Liver (tissue), 9 donors: ENCODE data around the gene LRRC10B. TPM values are rescaled to one million over a fixed set of nuclear protein-coding genes. Genes with fewer than 3 reads are reported as not detected.

Experiments used
- DNase-seq: peaks from one replicate; pipeline ENCODE4 v3.0.0-alpha.2; 2017; ENCODE audit warnings: low spot score
- H3K27ac ChIP-seq, 2 donors: one replicate each; pipeline ENCODE4 v1.7.0; 2013; ENCODE audit warnings: inconsistent platforms in 2 of 2, low read length in 2 of 2, control low read depth in 1 of 2, low read depth in 1 of 2, mild to moderate bottlenecking in 1 of 2
- H3K27me3 ChIP-seq, 4 donors: one replicate each; pipeline versions ENCODE4 v1.6.1 to v1.7.0; 2013; ENCODE audit warnings: low read length in 3 of 4, inconsistent platforms in 1 of 4, mild to moderate bottlenecking in 1 of 4, moderate library complexity in 1 of 4; ENCODE audit not compliant: control insufficient read depth in 4 of 4, insufficient read depth in 4 of 4
- H3K36me3 ChIP-seq, 4 donors: one replicate each; pipeline versions ENCODE4 v1.6.1 to v1.7.0; 2013; ENCODE audit warnings: low read length in 3 of 4, mild to moderate bottlenecking in 3 of 4, low read depth in 1 of 4, moderate library complexity in 1 of 4; ENCODE audit not compliant: control insufficient read depth in 4 of 4, insufficient read depth in 3 of 4
- H3K4me1 ChIP-seq, 4 donors: one replicate each; pipeline versions ENCODE4 v1.6.1 to v1.7.0; 2013; ENCODE audit warnings: low read length in 3 of 4, mild to moderate bottlenecking in 3 of 4, moderate library complexity in 1 of 4; ENCODE audit not compliant: control insufficient read depth in 4 of 4, insufficient read depth in 4 of 4
- H3K4me3 ChIP-seq, 3 donors: one replicate each; pipeline versions ENCODE4 v1.6.1 to v1.7.0; 2013; ENCODE audit warnings: low read length in 3 of 3, control low read depth in 1 of 3, low read depth in 1 of 3, mild to moderate bottlenecking in 1 of 3
- H3K9ac ChIP-seq, 2 donors: one replicate each; pipeline ENCODE4 v1.7.0; 2013; ENCODE audit warnings: low read length in 2 of 2, mild to moderate bottlenecking in 2 of 2, moderate library complexity in 2 of 2, control low read depth in 1 of 2, low read depth in 1 of 2
- H3K9me3 ChIP-seq, 4 donors: one replicate each; pipeline versions ENCODE4 v1.6.1 to v1.7.0; 2013; ENCODE audit warnings: low read length in 3 of 4; ENCODE audit not compliant: control insufficient read depth in 4 of 4
- CTCF ChIP-seq: fragments of 150-350 bp; IDR thresholded peaks from 2 replicates; pipeline ENCODE4 v1.5.1; 2017; ENCODE audit warnings: improper control_type of control experiment, low read depth, low read length; ENCODE audit not compliant: missing input control
- EGR1 ChIP-seq, 2 donors: IDR thresholded peaks; 2 replicates each; pipeline ENCODE4 v1.6.1; 2016 to 2018; ENCODE audit warnings: antibody characterized with exemption in 2 of 2, low read depth in 2 of 2
- FOXA1 ChIP-seq: IDR thresholded peaks from 2 replicates; pipeline ENCODE4 v1.6.1; 2016; ENCODE audit warnings: antibody characterized with exemption
- FOXA2 ChIP-seq: IDR thresholded peaks from 2 replicates; pipeline ENCODE4 v1.6.1; 2016; ENCODE audit warnings: antibody characterized with exemption
- GABPA ChIP-seq, 2 donors: IDR thresholded peaks in 1 of 2; conservative IDR thresholded peaks in 1 of 2; 2 replicates each; pipeline ENCODE4 v1.6.1; 2016; ENCODE audit warnings: antibody characterized with exemption in 2 of 2, mild to moderate bottlenecking in 1 of 2, moderate library complexity in 1 of 2
- HNF4A ChIP-seq, 2 donors: conservative IDR thresholded peaks; 2 replicates each; pipeline ENCODE4 v1.6.1; 2016; ENCODE audit warnings: antibody characterized with exemption in 2 of 2, mild to moderate bottlenecking in 2 of 2
- HNF4G ChIP-seq: IDR thresholded peaks from 2 replicates; pipeline ENCODE4 v1.6.1; 2016; ENCODE audit warnings: antibody characterized with exemption
- JUND ChIP-seq, 2 donors: IDR thresholded peaks; 2 replicates each; pipeline ENCODE4 v1.6.1; 2016; ENCODE audit warnings: antibody characterized with exemption in 2 of 2
- NR2F2 ChIP-seq: IDR thresholded peaks from 2 replicates; pipeline ENCODE4 v1.6.1; 2016; ENCODE audit warnings: antibody characterized with exemption
- RAD21 ChIP-seq, 2 donors: IDR thresholded peaks; 2 replicates each; pipeline ENCODE4 v1.6.1; 2016; ENCODE audit warnings: antibody characterized with exemption in 2 of 2, mild to moderate bottlenecking in 2 of 2
- REST ChIP-seq: IDR thresholded peaks from 2 replicates; pipeline ENCODE4 v1.6.1; 2016; ENCODE audit warnings: antibody characterized with exemption, mild to moderate bottlenecking
- RXRA ChIP-seq, 2 donors: IDR thresholded peaks; 2 replicates each; pipeline ENCODE4 v1.6.1; 2017 to 2018; ENCODE audit warnings: antibody characterized with exemption in 2 of 2, mild to moderate bottlenecking in 1 of 2
- SP1 ChIP-seq: IDR thresholded peaks from 2 replicates; pipeline ENCODE4 v1.6.1; 2018; ENCODE audit warnings: antibody characterized with exemption, mild to moderate bottlenecking
- TAF1 ChIP-seq: conservative IDR thresholded peaks from 2 replicates; pipeline ENCODE4 v1.6.1; 2016; ENCODE audit warnings: antibody characterized with exemption, mild to moderate bottlenecking
- YY1 ChIP-seq: IDR thresholded peaks from 2 replicates; pipeline ENCODE4 v1.6.1; 2016; ENCODE audit warnings: antibody characterized with exemption, mild to moderate bottlenecking
- ZBTB33 ChIP-seq: IDR thresholded peaks from 2 replicates; pipeline ENCODE4 v1.6.1; 2016; ENCODE audit warnings: antibody characterized with exemption
- WGBS: extraction: QIAGEN DNeasy Blood & Tissue Kit; methylation state at CpG from one replicate; pipeline ENCODE4 v1.1.7; 2013; 5-methylcytosine and 5-hydroxymethylcytosine counted together
- polyA plus RNA-seq, 2 donors: library from polyadenylated mRNA; stranded (reverse) in 1 of 2; unstranded in 1 of 2; fragments of 200-250 nt in 1 of 2; fragments of >200 nt in 1 of 2; fragmentation: Nextera tagmentation in 1 of 2; extraction: Ambion mirVana in 1 of 2; gene quantifications; one replicate each; pipeline versions ENCODE4 v1.2.1 to v1.2.3, GENCODE V29; 2013 to 2015
- total RNA-seq, 2 donors: library from RNA; depleted of rRNA; stranded (reverse); fragments of >200 nt; gene quantifications; one replicate each; pipeline ENCODE4 v1.2.3, GENCODE V29; 2014
- TF ChIP-seq, protein P1 (sequence below): IDR thresholded peaks from 2 replicates; pipeline ENCODE4 v1.6.1; 2016; ENCODE audit warnings: antibody characterized with exemption
- TF ChIP-seq, protein P2 (sequence below): IDR thresholded peaks from 2 replicates; pipeline ENCODE4 v1.6.1; 2016; ENCODE audit warnings: antibody characterized with exemption
- donor health status: healthy.
- donor health status: healthy.
- donor health status: healthy.
- donor health status: healthy.
- donor health status: healthy.

Gene LRRC10B
- total and polyA plus RNA-seq, 4 donors, result 0.03 to 0.08 TPM; not detected in 2

DNA sequence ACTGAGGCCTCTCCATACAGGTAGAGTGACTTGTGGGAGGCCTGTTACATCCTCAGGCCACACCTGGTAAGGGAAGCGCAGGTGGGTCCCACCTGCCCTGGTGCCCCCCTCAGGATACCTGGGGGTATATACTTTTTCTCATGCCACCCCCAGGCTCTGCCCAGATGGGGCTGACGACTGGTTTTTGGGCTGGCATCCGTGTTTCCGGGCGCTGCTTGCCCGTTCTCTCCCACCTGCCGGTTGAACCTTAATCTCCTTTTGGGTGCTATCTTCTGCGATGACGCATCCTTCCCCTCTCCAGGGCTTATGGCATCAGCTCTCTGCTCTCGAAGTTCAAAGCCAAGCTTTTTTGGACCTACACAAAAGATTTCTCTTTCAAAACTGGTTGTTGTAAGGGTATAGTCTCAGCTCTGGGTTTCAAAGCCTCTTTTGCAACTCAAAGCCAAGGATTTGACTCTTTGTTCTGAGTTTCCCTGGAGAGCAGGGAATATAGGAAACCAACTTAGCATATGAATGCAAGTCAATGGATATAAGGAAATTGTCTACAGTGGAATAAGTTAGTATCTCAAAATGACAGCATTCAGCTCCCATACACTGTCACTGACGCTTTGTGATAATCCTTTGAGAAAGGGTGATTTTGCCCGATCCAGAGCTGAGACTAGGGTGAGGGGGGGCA lies 8.6 kb upstream of the LRRC10B start:
- TF ChIP-seq EGR1 (IDR thresholded peaks at IDR 0.05; ENCODE audit: low read depth in 2 of 2) (no peak), ZBTB33 (no peak), TAF1 (no peak), CTCF (no peak), JUND (IDR thresholded peaks at IDR 0.05) (no peak), GABPA (IDR thresholded peaks at IDR 0.05 in 1 of 2, conservative IDR thresholded peaks at IDR 0.05 in 1 of 2) (no peak), RXRA (IDR thresholded peaks at IDR 0.05) (no peak)
- TF ChIP-seq, protein P1, sequence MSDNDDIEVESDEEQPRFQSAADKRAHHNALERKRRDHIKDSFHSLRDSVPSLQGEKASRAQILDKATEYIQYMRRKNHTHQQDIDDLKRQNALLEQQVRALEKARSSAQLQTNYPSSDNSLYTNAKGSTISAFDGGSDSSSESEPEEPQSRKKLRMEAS, result no peak
- H3K36me3 ChIP-seq, result no peaks in the 10 kb centered on the region
- WGBS, result 90% methylated on average over 12 of the region's 12 CpGs
- no peak overlapping the region for H3K4me3 ChIP-seq
- no peaks in the 10 kb centered on the region for H3K27me3 ChIP-seq
- no peak overlapping the region for H3K9ac ChIP-seq
- no peaks in the 10 kb centered on the region for H3K4me1 ChIP-seq
- no peak overlapping the region for H3K27ac ChIP-seq
- DNase-seq, result no peak
- no peaks in the 10 kb centered on the region for H3K9me3 ChIP-seq

GRCh38 chr11:61502522-61502921 lies 6.0 kb upstream of the LRRC10B start:
- no peak overlapping the region for H3K4me3 ChIP-seq
- TF ChIP-seq RAD21 (IDR thresholded peaks at IDR 0.05) (no peak), REST (no peak), SP1 (no peak), ZBTB33 (no peak), JUND (IDR thresholded peaks at IDR 0.05) (no peak), HNF4G (no peak), GABPA (IDR thresholded peaks at IDR 0.05 in 1 of 2, conservative IDR thresholded peaks at IDR 0.05 in 1 of 2) (no peak), HNF4A (conservative IDR thresholded peaks at IDR 0.05) (no peak), YY1 (no peak), FOXA2 (no peak), RXRA (IDR thresholded peaks at IDR 0.05) (no peak), NR2F2 (no peak), FOXA1 (no peak), TAF1 (no peak), CTCF (no peak), EGR1 (IDR thresholded peaks at IDR 0.05; ENCODE audit: low read depth in 2 of 2) (no peak)
- TF ChIP-seq, protein P2, sequence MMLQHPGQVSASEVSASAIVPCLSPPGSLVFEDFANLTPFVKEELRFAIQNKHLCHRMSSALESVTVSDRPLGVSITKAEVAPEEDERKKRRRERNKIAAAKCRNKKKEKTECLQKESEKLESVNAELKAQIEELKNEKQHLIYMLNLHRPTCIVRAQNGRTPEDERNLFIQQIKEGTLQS, result no peak
- 93% methylated on average over 1 of the region's 1 CpG for WGBS
- peaks cover 0 to 3% (median under 1%) of the 10 kb centered on the region in 4 donors for H3K4me1 ChIP-seq
- no peak overlapping the region for H3K27ac ChIP-seq
- no peak overlapping the region for H3K9ac ChIP-seq
- peaks cover 0 to 1% (median 0%) of the 10 kb centered on the region in 4 donors for H3K27me3 ChIP-seq
- H3K36me3 ChIP-seq, result no peaks in the 10 kb centered on the region
- DNase-seq, result no peak
- no peaks in the 10 kb centered on the region for H3K9me3 ChIP-seq
